ENCODE results near the gene CEACAM21.

The CEACAM21 gene

DNA sequence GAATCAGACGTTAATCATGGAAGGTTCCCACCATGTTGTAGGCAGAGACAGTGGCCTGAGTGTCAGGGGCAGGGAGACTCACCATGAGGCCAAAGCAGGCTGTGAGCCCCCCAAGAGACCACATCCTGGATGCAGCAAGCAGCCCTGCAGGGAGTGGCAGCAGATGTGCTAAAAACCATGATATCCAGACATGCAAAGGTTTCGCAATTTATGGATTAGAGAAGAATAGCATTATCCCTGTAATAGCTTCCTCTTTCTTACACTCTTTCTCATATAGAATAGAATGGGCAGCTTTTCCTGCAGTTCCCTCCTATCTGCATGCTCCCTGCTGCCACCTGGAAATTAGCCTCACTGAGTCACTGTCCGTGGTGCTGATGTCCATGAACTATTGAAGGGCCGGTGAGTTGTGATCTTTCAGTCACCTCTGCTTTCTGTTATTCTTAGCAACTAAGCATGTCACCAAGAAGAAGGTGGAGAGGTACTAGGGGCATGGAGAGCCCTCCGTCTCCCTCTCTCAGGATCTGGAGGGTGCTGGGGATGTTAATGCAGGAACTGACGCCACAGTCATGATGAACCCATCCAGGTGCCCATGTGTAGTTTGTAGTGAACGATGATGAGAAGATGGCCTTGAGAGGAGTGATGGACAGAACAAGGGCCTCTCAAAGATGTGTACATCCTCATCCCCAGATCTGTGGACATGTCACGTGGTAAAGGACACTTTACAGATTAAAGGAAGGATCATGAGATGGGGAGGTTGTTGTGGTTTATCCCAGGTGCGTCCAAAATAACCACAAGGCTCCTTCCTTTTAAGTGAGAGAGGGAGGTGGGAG is 41.0 kb downstream of the CEACAM21 start:
- DNase-seq (ENCODE audit: low read depth in 1 of 2, low spot score in 1 of 2), result no peak

DNA sequence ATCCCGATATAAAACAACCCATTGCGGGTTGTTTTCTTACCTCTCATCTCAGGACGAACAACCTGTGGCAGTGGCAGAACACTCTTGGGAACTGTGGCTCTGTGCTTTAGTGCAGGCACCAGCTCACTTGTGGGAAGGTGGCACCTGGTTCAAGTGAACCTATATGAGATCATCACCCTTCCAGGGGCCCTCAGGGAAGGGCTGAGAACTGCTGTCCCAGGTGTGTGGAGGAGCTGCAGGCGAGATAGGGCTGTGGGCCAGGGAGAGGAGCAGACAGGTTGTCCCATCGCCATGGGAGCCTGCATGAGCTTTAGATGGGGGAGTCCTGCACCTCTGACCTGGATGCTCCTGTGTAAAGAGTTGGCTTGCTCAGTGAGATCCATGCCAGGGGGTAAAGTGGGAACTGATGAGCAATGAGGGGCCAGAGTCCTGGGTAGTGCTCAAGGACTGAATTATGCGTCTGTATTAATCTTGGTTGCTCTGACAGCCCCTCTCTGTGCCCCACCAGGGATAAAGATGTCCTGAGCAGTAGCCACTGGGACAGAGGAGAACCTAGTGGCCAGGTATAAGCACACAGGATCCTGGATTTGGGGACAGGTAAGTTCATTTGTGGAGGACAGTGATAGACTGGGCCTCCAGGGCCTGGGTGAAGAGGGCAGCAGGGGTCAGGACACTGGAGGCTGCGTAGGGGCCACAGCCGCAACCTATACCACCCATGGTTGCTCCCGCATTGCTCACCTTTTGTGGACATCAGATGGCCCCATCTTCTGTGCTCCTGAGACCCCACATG is 42.2 kb downstream of the CEACAM21 start:
- DNase-seq (ENCODE audit: low read depth in 1 of 2, low spot score in 1 of 2), result no peak

GRCh38 chr19:41619018-41619556 is 43.1 kb downstream of the CEACAM21 start:
- DNase-seq (ENCODE audit: low read depth in 1 of 2, low spot score in 1 of 2), result no peak

GRCh38 chr19:41620171-41620570 is 44.2 kb downstream of the CEACAM21 start:
- DNase-seq (ENCODE audit: low read depth in 1 of 2, low spot score in 1 of 2), result no peak

DNA sequence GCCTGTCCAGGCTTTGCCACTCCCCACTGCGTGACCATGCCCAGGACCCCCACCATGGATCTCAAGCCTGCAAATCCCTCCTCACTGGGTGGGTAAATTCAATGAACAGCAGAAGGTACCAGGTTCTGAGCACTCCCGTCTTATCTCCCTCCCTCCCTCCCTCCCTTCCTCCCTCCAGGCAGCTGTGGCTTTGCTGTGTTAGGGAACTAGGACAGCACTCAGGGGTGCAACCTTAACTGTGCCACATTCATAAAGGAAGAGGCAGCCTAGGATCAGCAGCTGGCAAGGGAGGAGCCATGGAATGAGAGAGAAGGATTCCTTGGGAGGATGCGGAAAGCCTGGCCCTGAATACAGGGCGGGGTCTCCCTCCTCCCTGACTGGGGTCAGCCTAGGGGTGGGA is 45.3 kb downstream of the CEACAM21 start:
- no peak for DNase-seq (ENCODE audit: low read depth in 1 of 2, low spot score in 1 of 2)

DNA sequence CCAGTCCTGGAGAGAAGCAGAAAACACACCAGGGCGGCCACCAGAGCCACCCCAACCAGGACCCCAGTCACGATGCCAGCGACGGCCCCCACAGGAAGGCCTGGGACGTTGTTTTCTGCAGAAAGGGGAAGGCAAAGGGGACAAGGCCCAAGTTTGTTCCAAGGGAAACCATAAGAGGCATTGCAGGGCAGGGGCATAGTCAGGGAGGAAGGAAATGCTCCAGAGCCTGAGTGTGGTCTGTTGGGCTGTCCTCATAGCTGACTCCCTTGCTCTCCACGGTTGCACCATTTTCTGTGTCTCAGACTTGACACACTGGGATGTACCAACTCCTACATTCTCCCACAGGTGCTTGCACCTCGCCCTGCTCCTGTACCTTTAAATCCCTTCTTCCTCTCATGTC is 45.7 kb downstream of the CEACAM21 start:
- DNase-seq (ENCODE audit: low read depth in 1 of 2, low spot score in 1 of 2), result no peak

DNA sequence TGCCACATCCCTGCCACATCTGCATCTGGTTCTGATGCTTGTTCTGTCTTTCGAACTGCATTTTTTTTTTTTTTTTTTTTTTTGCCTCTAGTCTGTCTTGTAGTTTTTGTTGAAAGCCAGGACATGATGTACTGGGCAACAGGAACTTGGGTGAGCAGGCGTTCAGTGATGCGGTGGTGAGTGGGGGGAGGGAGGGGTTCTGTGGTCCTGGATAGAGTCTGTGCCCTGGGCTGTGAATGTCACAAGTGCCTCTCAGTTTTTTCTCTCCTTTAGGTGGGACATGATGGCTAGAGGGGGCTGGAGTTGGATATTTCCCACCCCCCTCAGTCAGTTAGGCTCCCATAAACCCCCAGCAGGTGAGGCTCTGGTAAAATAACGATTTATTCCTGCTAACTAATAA is 47.4 kb downstream of the CEACAM21 start:
- no peak for DNase-seq (ENCODE audit: low read depth in 1 of 2, low spot score in 1 of 2)

DNA sequence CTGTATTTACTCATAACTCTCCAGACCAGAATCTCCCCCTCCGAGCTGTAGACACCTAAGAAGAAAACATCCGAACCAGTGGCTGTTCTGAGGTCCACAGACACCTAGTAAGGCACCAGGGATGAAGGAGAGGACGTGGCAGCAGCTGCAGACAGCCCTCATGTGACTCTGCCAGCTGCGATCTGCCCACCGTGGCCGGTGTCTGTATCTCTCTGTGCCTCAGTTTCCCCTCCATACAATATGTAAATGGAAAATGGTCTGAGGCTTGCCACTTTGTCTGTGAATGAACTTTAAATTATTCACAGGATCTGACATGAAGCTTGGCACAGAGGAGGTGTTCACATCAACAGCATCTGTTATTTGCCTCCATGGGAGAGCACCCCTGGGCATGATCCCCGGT is 48.5 kb downstream of the CEACAM21 start:
- no peak for DNase-seq (ENCODE audit: low read depth in 1 of 2, low spot score in 1 of 2)

GRCh38 chr19:41624937-41625336 is 49.0 kb downstream of the CEACAM21 start:
- DNase-seq (ENCODE audit: low read depth in 1 of 2, low spot score in 1 of 2), result no peak

- DNase-seq (ENCODE audit: low read depth in 1 of 2, low spot score in 1 of 2), result no peak
These were observed 50.3 kb downstream of the CEACAM21 start for GRCh38 chr19:41626278-41626677.

DNA sequence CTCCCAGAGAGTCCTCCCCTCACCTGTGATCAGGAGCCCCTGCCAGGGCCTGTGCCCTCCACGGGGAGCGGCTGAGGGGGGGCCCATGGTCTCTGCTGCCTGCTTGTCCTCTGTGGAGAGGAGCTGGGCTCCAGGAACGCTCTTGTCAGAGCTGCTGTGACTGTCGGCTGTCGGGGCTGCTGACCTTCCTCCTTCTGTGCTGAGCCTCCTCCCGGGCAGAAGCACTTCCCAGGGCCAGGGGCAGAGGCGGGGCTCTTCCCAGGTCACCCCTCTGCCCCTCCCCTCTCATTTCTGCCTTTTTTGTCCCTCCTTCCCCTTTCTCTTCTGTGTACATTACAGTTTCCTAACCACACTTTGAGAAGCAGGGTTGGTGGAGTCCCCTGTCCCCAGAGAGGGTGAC is 50.9 kb downstream of the CEACAM21 start, which contains the start of gene CEACAM4:
Gene CEACAM4 (minus strand): TSS at position 198 of the 400 bp plus-strand sequence. CDS start 111 bp downstream, at position 87.
- no peak for DNase-seq (ENCODE audit: low read depth in 1 of 2, low spot score in 1 of 2)

DNA sequence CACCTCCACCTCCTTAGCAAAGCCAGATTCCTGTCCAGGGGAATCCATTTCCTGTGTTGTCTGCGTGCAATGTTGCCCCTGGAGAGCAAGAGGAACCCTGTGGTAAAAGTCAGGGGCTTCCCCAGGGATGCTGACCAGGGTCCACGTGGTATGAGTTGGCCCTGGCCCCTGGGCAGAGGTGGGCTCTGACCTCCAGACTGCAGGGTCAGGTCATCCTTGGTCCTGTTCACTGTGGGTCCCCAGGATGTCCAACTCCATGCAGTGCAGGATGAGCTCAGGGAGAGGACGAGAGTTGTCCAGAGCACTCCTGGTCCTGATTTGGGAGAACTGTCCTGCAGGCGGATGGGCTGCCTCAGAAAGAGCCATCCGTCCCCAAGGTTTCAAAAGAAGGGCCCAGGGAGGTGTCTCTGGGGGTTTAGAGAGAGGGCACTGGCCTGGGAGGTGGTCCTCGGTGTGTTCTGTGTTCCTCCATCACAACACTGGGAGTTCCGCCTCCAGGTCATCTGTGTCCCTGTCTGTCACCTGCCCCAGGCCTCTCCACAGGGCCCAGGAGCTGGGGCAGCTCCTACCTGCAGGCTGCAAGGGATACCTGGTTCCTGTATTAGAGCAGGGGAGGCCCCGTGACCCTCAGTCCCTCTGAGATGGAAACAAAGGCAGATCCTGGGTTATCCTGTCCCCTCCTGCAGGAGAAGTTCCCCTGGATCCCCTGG is 52.2 kb downstream of the CEACAM21 start:
- no peak for DNase-seq (ENCODE audit: low read depth in 1 of 2, low spot score in 1 of 2)

All from activated CD4-positive, alpha-beta T cell treated with anti-CD3 and anti-CD28 coated beads, Interleukin-2, amount 50 U/mL, for 24 hours (primary cell).